ENCODE measurements around the gene PSMD9.
"Not testable (repeated sequence)": the region's sequence is repeated elsewhere in the genome, so short reads cannot be mapped to it uniquely, and the experiment has no call there.

Gene PSMD9

GRCh38 chr12:121873216-121873569 lies 15.4 kb upstream of the PSMD9 start:
- no peak for DNase-seq (ENCODE audit: low read depth)

GRCh38 chr12:121874071-121874470 lies 14.5 kb upstream of the PSMD9 start:
- DNase-seq (ENCODE audit: low read depth), result no peak

GRCh38 chr12:121875582-121875981 lies 13.0 kb upstream of the PSMD9 start:
- DNase-seq (ENCODE audit: low read depth), result no peak

- not testable (repeated sequence) for DNase-seq (ENCODE audit: low read depth)
These were observed 12.5 kb upstream of the PSMD9 start for GRCh38 chr12:121876080-121876447.

GRCh38 chr12:121883315-121883660 lies 5.3 kb upstream of the PSMD9 start:
- DNase-seq (ENCODE audit: low read depth), result no peak

GRCh38 chr12:121885129-121885528 lies 3.5 kb upstream of the PSMD9 start:
- DNase-seq (ENCODE audit: low read depth), result peak; percentile 57

- no peak for DNase-seq (ENCODE audit: low read depth)
These were observed 510 bp upstream of the PSMD9 start for GRCh38 chr12:121888083-121888477.

GRCh38 chr12:121889274-121889624 lies 659 bp downstream of the PSMD9 start:
- DNase-seq (ENCODE audit: low read depth), result no peak

GRCh38 chr12:121889661-121890060 lies 1.1 kb downstream of the PSMD9 start:
- DNase-seq (ENCODE audit: low read depth), result peak; percentile 63

- DNase-seq (ENCODE audit: low read depth), result no peak
These were observed 4.3 kb downstream of the PSMD9 start for GRCh38 chr12:121892673-121893561.

- DNase-seq (ENCODE audit: low read depth), result peak; percentile 76
These were observed 5.4 kb downstream of the PSMD9 start for GRCh38 chr12:121893961-121894460.

GRCh38 chr12:121894633-121895032 lies 6.0 kb downstream of the PSMD9 start:
- peak; percentile 48 for DNase-seq (ENCODE audit: low read depth)

- no peak for DNase-seq (ENCODE audit: low read depth)
These were observed 9.7 kb downstream of the PSMD9 start for GRCh38 chr12:121898287-121898686.

- no peak for DNase-seq (ENCODE audit: low read depth)
These were observed 11.0 kb downstream of the PSMD9 start for GRCh38 chr12:121899590-121899989.

- DNase-seq (ENCODE audit: low read depth), result no peak
These were observed 14.6 kb downstream of the PSMD9 start for GRCh38 chr12:121903202-121903601.

GRCh38 chr12:121905746-121906145 lies 17.2 kb downstream of the PSMD9 start:
- DNase-seq (ENCODE audit: low read depth), result peak; percentile 79

GRCh38 chr12:121908702-121909101 lies 20.1 kb downstream of the PSMD9 start:
- no peak for DNase-seq (ENCODE audit: low read depth)

GRCh38 chr12:121911824-121912585 lies 23.4 kb downstream of the PSMD9 start:
- DNase-seq (ENCODE audit: low read depth), result no peak

GRCh38 chr12:121915841-121916321 lies 27.3 kb downstream of the PSMD9 start:
- DNase-seq (ENCODE audit: low read depth), result no peak

GRCh38 chr12:121916719-121917118 lies 28.1 kb downstream of the PSMD9 start:
- peak; percentile 31 for DNase-seq (ENCODE audit: low read depth)

GRCh38 chr12:121917950-121918678 lies 29.5 kb downstream of the PSMD9 start, which contains the start of gene CFAP251:
TSS of gene CFAP251 (plus strand) at chr12:121918592. CDS start at chr12:121921306, 2,714 bp downstream.
- DNase-seq (ENCODE audit: low read depth), result peak; percentile 85

GRCh38 chr12:121918679-121919038 lies 30.1 kb downstream of the PSMD9 start:
- no peak for DNase-seq (ENCODE audit: low read depth)
